Fibroblast of skin of left quadriceps (primary cell): ENCODE measurements around the gene SLK.
A peak's percentile ranks its signal among the peaks of the same experiment; 100 is the strongest.

Experiments
- DNase-seq, 2 experiments: peaks; one replicate each; pipeline ENCODE4 v3.0.0-alpha.2; 2013; ENCODE audit warnings: low read depth in 2 of 2

The SLK gene

GRCh38 chr10:104052431-104052830 lies 85.5 kb downstream of the SLK start:
- no peak for DNase-seq

GRCh38 chr10:104053201-104053600 lies 86.3 kb downstream of the SLK start:
- DNase-seq: no peak

- peak; percentile 29 to 32 for DNase-seq
These were observed 87.5 kb downstream of the SLK start for GRCh38 chr10:104054430-104054829.

GRCh38 chr10:104056619-104057273 lies 89.8 kb downstream of the SLK start:
- DNase-seq: no peak

GRCh38 chr10:104057717-104058116 lies 90.8 kb downstream of the SLK start:
- DNase-seq: no peak

- no peak for DNase-seq
These were observed 92.4 kb downstream of the SLK start for GRCh38 chr10:104059364-104059763.

- DNase-seq: no peak
These were observed 94.3 kb downstream of the SLK start for GRCh38 chr10:104061196-104061595.

- no peak for DNase-seq
These were observed 98.8 kb downstream of the SLK start for GRCh38 chr10:104065748-104066147.

GRCh38 chr10:104066945-104067344 lies 100.0 kb downstream of the SLK start:
- no peak for DNase-seq

- no peak for DNase-seq
These were observed 100.6 kb downstream of the SLK start for GRCh38 chr10:104067525-104067924.

- no peak for DNase-seq
These were observed 102.7 kb downstream of the SLK start for GRCh38 chr10:104069613-104070012.

GRCh38 chr10:104072786-104073185 lies 105.8 kb downstream of the SLK start:
- DNase-seq: no peak

- DNase-seq: no peak
These were observed 107.6 kb downstream of the SLK start for GRCh38 chr10:104074505-104074904.

- DNase-seq: no peak
These were observed 109.8 kb downstream of the SLK start for GRCh38 chr10:104076743-104077160.

GRCh38 chr10:104077247-104077646 lies 110.3 kb downstream of the SLK start:
- no peak for DNase-seq

GRCh38 chr10:104077663-104078151 lies 110.8 kb downstream of the SLK start:
- no peak for DNase-seq
